HG03066 (cell line): ENCODE measurements around the gene SIRPD.

ENCODE experiments used
- ATAC-seq: cut with Tn5 transposase; IDR thresholded peaks from one replicate; pipeline ENCODE4 v1.9.1; 2021; ENCODE audit warnings: low read depth; ENCODE audit not compliant: unreplicated experiment

Gene SIRPD

GRCh38 chr20:1538655-1539054, 18.9 kb downstream of the SIRPD start:
- ATAC-seq, result no peak

GRCh38 chr20:1537731-1538058, 19.8 kb downstream of the SIRPD start:
- no peak for ATAC-seq

GRCh38 chr20:1536893-1537730, 20.4 kb downstream of the SIRPD start:
- ATAC-seq, result no peak

- peak; percentile 81 for ATAC-seq
Measured at GRCh38 chr20:1535420-1536175, 21.9 kb downstream of the SIRPD start.

GRCh38 chr20:1534526-1534925, 23.0 kb downstream of the SIRPD start:
- no peak for ATAC-seq

- no peak for ATAC-seq
Measured at GRCh38 chr20:1533059-1533458, 24.4 kb downstream of the SIRPD start.

- no peak for ATAC-seq
Measured at GRCh38 chr20:1528811-1529210, 28.7 kb downstream of the SIRPD start.

GRCh38 chr20:1527923-1528322, 29.6 kb downstream of the SIRPD start:
- no peak for ATAC-seq

GRCh38 chr20:1526896-1527295, 30.6 kb downstream of the SIRPD start:
- no peak for ATAC-seq

- no peak for ATAC-seq
Measured at GRCh38 chr20:1526310-1526709, 31.2 kb downstream of the SIRPD start.

GRCh38 chr20:1524004-1524403, 33.5 kb downstream of the SIRPD start:
- no peak for ATAC-seq

GRCh38 chr20:1517010-1517409, 40.5 kb downstream of the SIRPD start:
- no peak for ATAC-seq

GRCh38 chr20:1513801-1514200, 43.7 kb downstream of the SIRPD start:
- no peak for ATAC-seq

GRCh38 chr20:1509237-1509636, 48.3 kb downstream of the SIRPD start:
- no peak for ATAC-seq

- no peak for ATAC-seq
Measured at GRCh38 chr20:1508574-1508973, 48.9 kb downstream of the SIRPD start.

- ATAC-seq, result no peak
Measured at GRCh38 chr20:1507276-1507675, 50.2 kb downstream of the SIRPD start.

- no peak for ATAC-seq
Measured at GRCh38 chr20:1505871-1506270, 51.6 kb downstream of the SIRPD start.

GRCh38 chr20:1505361-1505760, 52.1 kb downstream of the SIRPD start:
- no peak for ATAC-seq

GRCh38 chr20:1503564-1504227, 53.8 kb downstream of the SIRPD start:
- ATAC-seq, result peak; percentile 92

GRCh38 chr20:1500496-1500895, 57.0 kb downstream of the SIRPD start:
- ATAC-seq, result no peak
